SK-N-SH (cell line): ENCODE results near the gene GTF3C2. TPM values are rescaled to one million over a fixed set of nuclear protein-coding genes. Genes with fewer than 3 reads are reported as not detected.

Source experiments
- CTCF ChIA-PET: fragments of 300-600, 350-600 bp; formaldehyde crosslinking; extraction: SDS; loops from one replicate; lab custom pipeline; 2021; lab: Yijun Ruan, JAX
- POLR2A ChIA-PET: fragments of 350-600 bp; sonication (Branson Sonifier 250); formaldehyde crosslinking; extraction: SDS; loops from one replicate; lab custom pipeline; 2020; ENCODE audit warnings: antibody characterized with exemption, inconsistent platforms; lab: Yijun Ruan, JAX
- DNase-seq: peaks from one replicate; pipeline ENCODE4 v3.0.0; 2012
- H2AFZ ChIP-seq: fragments of 200-600 bp; sonication (generic); 2 replicates; pipeline ENCODE4 v1.8.1; 2016; ENCODE audit warnings: antibody characterized with exemption, mild to moderate bottlenecking, low read depth
- H3F3A ChIP-seq: fragments of 200-600 bp; sonication (generic); replicated peaks from 2 replicates; pipeline ENCODE3; 2016; ENCODE audit warnings: antibody characterized with exemption, mild to moderate bottlenecking; ENCODE audit not compliant: insufficient read depth
- H3K27ac ChIP-seq, 2 experiments: fragments of 200-500 bp in 1 of 2; fragments of 200-600 bp in 1 of 2; sonication (Bioruptor generic) in 1 of 2; sonication (generic), shearing (Covaris generic) in 1 of 2; 2 replicates each; pipeline versions ENCODE4 v1.5.1 to v1.6.1; 2014 to 2016; ENCODE audit warnings: low read depth in 2 of 2, inconsistent platforms in 1 of 2, low read length in 1 of 2, mild to moderate bottlenecking in 1 of 2, mixed read lengths in 1 of 2
- H3K27me3 ChIP-seq: fragments of 200-600 bp; sonication (generic), shearing (Covaris generic); 2 replicates; pipeline ENCODE4 v1.6.1; 2016; ENCODE audit warnings: mixed run types; ENCODE audit not compliant: insufficient read depth
- H3K36me3 ChIP-seq, 2 experiments: fragments of 200-500 bp in 1 of 2; fragments of 200-600 bp in 1 of 2; sonication (Bioruptor generic) in 1 of 2; sonication (generic) in 1 of 2; replicated peaks in 1 of 2; 2 replicates each; pipeline versions ENCODE3 to v1.5.1; 2014 to 2016; ENCODE audit warnings: low read length in 1 of 2, mild to moderate bottlenecking in 1 of 2; ENCODE audit not compliant: insufficient read depth in 2 of 2, control insufficient read depth in 1 of 2
- H3K4me1 ChIP-seq, 2 experiments: fragments of 200-500 bp in 1 of 2; fragments of 200-600 bp in 1 of 2; sonication (Bioruptor generic) in 1 of 2; sonication (generic), shearing (Covaris generic) in 1 of 2; 2 replicates each; pipeline versions ENCODE4 v1.5.1 to v1.6.1; 2014 to 2016; ENCODE audit warnings: low read depth in 1 of 2, low read length in 1 of 2, mixed run types in 1 of 2; ENCODE audit not compliant: insufficient read depth in 2 of 2, control insufficient read depth in 1 of 2
- H3K4me2 ChIP-seq: fragments of 200-600 bp; sonication (generic), shearing (Covaris generic); 2 replicates; pipeline ENCODE4 v1.6.1; 2017; ENCODE audit warnings: mixed run types
- H3K4me3 ChIP-seq, 2 experiments: fragments of 200-500 bp in 1 of 2; fragments of 200-600 bp in 1 of 2; sonication (Bioruptor generic) in 1 of 2; sonication (generic), shearing (Covaris generic) in 1 of 2; 2 replicates each; pipeline versions ENCODE4 v1.5.1 to v1.8.1; 2014 to 2016; ENCODE audit warnings: low read depth in 2 of 2, inconsistent platforms in 1 of 2, low read length in 1 of 2, mild to moderate bottlenecking in 1 of 2, mixed read lengths in 1 of 2, moderate library complexity in 1 of 2
- H3K79me2 ChIP-seq: fragments of 200-600 bp; sonication (generic); 2 replicates; pipeline ENCODE4 v1.8.1; 2017; ENCODE audit warnings: mild to moderate bottlenecking; ENCODE audit not compliant: insufficient read depth
- H3K9ac ChIP-seq: fragments of 200-600 bp; sonication (generic); 2 replicates; pipeline ENCODE4 v1.6.1; 2017; ENCODE audit warnings: mixed run types
- H3K9me2 ChIP-seq: fragments of 200-600 bp; sonication (generic); 2 replicates; pipeline ENCODE4 v1.6.1; 2017; ENCODE audit warnings: mixed run types
- H3K9me3 ChIP-seq: fragments of 200-600 bp; sonication (generic); 2 replicates; pipeline ENCODE4 v1.6.1; 2017; ENCODE audit warnings: mixed run types, mild to moderate bottlenecking, moderate library complexity
- H4K20me1 ChIP-seq: fragments of 200-600 bp; sonication (generic); 2 replicates; pipeline ENCODE4 v1.6.1; 2017; ENCODE audit warnings: mild to moderate bottlenecking, mixed run types; ENCODE audit not compliant: insufficient read depth
- CTCF ChIP-seq: fragments of 200-600 bp; sonication (generic); IDR thresholded peaks from 2 replicates; pipeline ENCODE4 v1.6.1; 2017; ENCODE audit warnings: antibody characterized with exemption, mild to moderate bottlenecking, moderate library complexity
- ELF1 ChIP-seq: IDR thresholded peaks from 2 replicates; pipeline ENCODE4 v1.4.0; 2012
- EP300 ChIP-seq, 2 experiments: IDR thresholded peaks; 2 replicates each; pipeline versions ENCODE4 v1.4.0 to v1.6.1; 2012; ENCODE audit warnings: borderline replicate concordance in 1 of 2, low read depth in 1 of 2, low read length in 1 of 2
- FOSL2 ChIP-seq: IDR thresholded peaks from 2 replicates; pipeline ENCODE4 v1.4.0; 2012; ENCODE audit warnings: low read depth, mild to moderate bottlenecking, moderate library complexity, borderline replicate concordance
- FOXM1 ChIP-seq: IDR thresholded peaks from 2 replicates; pipeline ENCODE4 v1.4.0; 2012; ENCODE audit warnings: low read depth, mild to moderate bottlenecking
- MAX ChIP-seq: IDR thresholded peaks from 2 replicates; pipeline ENCODE4 v1.4.0; 2012; ENCODE audit warnings: low read depth
- POLR2AphosphoS5 ChIP-seq: IDR thresholded peaks from 2 replicates; pipeline ENCODE4 v1.6.1; 2012; ENCODE audit warnings: low read depth, low read length
- RAD21 ChIP-seq: IDR thresholded peaks from 2 replicates; pipeline ENCODE4 v1.6.1; 2012; ENCODE audit warnings: mild to moderate bottlenecking, low read length
- RFX5 ChIP-seq: IDR thresholded peaks from 2 replicates; pipeline ENCODE4 v1.6.1; 2012; ENCODE audit warnings: mild to moderate bottlenecking, improper control_type of control experiment, low read length
- SMC3 ChIP-seq: IDR thresholded peaks from 2 replicates; pipeline ENCODE4 v1.6.1; 2012; ENCODE audit warnings: low read depth, low read length, improper control_type of control experiment
- TAF1 ChIP-seq: IDR thresholded peaks from 2 replicates; pipeline ENCODE4 v1.6.1; 2012; ENCODE audit warnings: low read depth, mild to moderate bottlenecking, low read length, moderate library complexity, borderline replicate concordance
- TCF12 ChIP-seq: IDR thresholded peaks from 2 replicates; pipeline ENCODE4 v1.4.0; 2012
- TEAD4 ChIP-seq: IDR thresholded peaks from 2 replicates; pipeline ENCODE4 v1.4.0; 2012; ENCODE audit warnings: mild to moderate bottlenecking, borderline replicate concordance; ENCODE audit not compliant: insufficient read depth
- USF1 ChIP-seq: IDR thresholded peaks from 2 replicates; pipeline ENCODE4 v1.4.0; 2012; ENCODE audit warnings: low read depth, borderline replicate concordance
- USF2 ChIP-seq: fragments of 150-350 bp; IDR thresholded peaks from 2 replicates; pipeline ENCODE4 v1.6.1; 2017; ENCODE audit warnings: antibody characterized with exemption, low read length, low read depth, borderline replicate concordance
- ZBTB33 ChIP-seq: IDR thresholded peaks from 2 replicates; pipeline ENCODE4 v1.4.0; 2012; ENCODE audit warnings: low read depth, borderline replicate concordance
- whole genome bisulfite sequencing: methylation state at CpG from one replicate; pipeline ENCODE4 v1.1.6; 2017; ENCODE audit warnings: low lambda C conversion rate; 5-methylcytosine and 5-hydroxymethylcytosine counted together
- polyA plus RNA-seq, 3 experiments: library from polyadenylated mRNA; depleted of rRNA; stranded (reverse); fragments of >200 nt; gene quantifications; 2 replicates each; pipeline ENCODE4 v1.2.3, GENCODE V29; 2012

Gene GTF3C2
- polyA plus RNA-seq, 1 of the 3 experiments (the other 2 are of a cell fraction) = 65.8 TPM

- H3K4me2 ChIP-seq = peak overlapping the region; percentile 91
- peaks cover 13% of the 10 kb centered on the region for H3F3A ChIP-seq
- POLR2A ChIA-PET = interaction anchor here (0.9 to 3.8 kb wide), 7 partner anchors 11 to 259 kb away, joined by 3 to 34 read pairs (median 5); partner anchors contain the start of genes CCDC121, GPN1, GTF3C2 and MPV17
- peak overlapping the region; percentile 94 to 99 for H3K4me3 ChIP-seq
- no peaks in the 10 kb centered on the region; the same call in 1 of the 2 replicates for H4K20me1 ChIP-seq
- peak overlapping the region; percentile 79 to 89 for H3K27ac ChIP-seq
- no peak for TF ChIP-seq ELF1
- peak; percentile 8; the same call in 1 of the 2 replicates for TF ChIP-seq MAX
- peaks cover 11 to 22% of the 10 kb centered on the region in 2 experiments; a peak in 3 of 4 replicates for H3K4me1 ChIP-seq
- CTCF ChIA-PET = interaction anchor here (0.7 to 3.2 kb wide), 18 partner anchors 9 to 284 kb away, joined by 3 to 36 read pairs (median 4); partner anchors contain the start of genes GTF3C2, MPV17, PPM1G and ZNF513
- 3% methylated on average over 14 of the region's 18 CpGs for WGBS
- H3K9ac ChIP-seq = peak overlapping the region; percentile 91
- H3K36me3 ChIP-seq = peaks cover 50 to 62% of the 10 kb centered on the region in 2 experiments
- DNase-seq = peak; percentile 92
- peaks cover 60% of the 10 kb centered on the region for H3K79me2 ChIP-seq
- H3K9me3 ChIP-seq = no peaks in the 10 kb centered on the region
- H3K9me2 ChIP-seq = no peaks in the 10 kb centered on the region
- no peaks in the 10 kb centered on the region for H3K27me3 ChIP-seq
- H2AFZ ChIP-seq = peak overlapping the region; percentile 51
Measured at GRCh38 chr2:27369471-27370025, 13.0 kb upstream of the GTF3C2 start.

GRCh38 chr2:27363933-27364332, 7.4 kb upstream of the GTF3C2 start:
- 98% methylated on average over 2 of the region's 2 CpGs for WGBS
- POLR2A ChIA-PET = interaction anchor here (0.6 kb wide), 1 partner anchor 34 kb away, joined by 3 read pairs; no protein-coding TSS in a partner anchor

More at GRCh38 chr2:27363933-27364332, 7.4 kb upstream of the GTF3C2 start:
- Histone ChIP-seq H3K36me3 (peaks cover 44% of the 10 kb centered on the region in 2 experiments), H2AFZ (no peak overlapping the region), H3F3A (peaks cover 22% of the 10 kb centered on the region), H3K27me3 (no peaks in the 10 kb centered on the region), H3K4me2 (no peak overlapping the region), H3K79me2 (peaks cover 37% of the 10 kb centered on the region), H3K9ac (no peak overlapping the region), H3K9me2 (no peaks in the 10 kb centered on the region), H3K9me3 (no peaks in the 10 kb centered on the region), H3K27ac (no peak overlapping the region), H3K4me1 (peaks cover 0 to 3% of the 10 kb centered on the region in 2 experiments; a peak in 2 of 4 replicates), H3K4me3 (no peak overlapping the region), H4K20me1 (peaks cover 4% of the 10 kb centered on the region; the same call in 1 of the 2 replicates)
- CTCF ChIA-PET = interaction anchor here (2.2 kb wide), 1 partner anchor 84 kb away, joined by 7 read pairs; no protein-coding TSS in a partner anchor
- TF ChIP-seq SMC3 (no peak), FOXM1 (no peak), RFX5 (no peak), ZBTB33 (no peak), FOSL2 (no peak), TAF1 (no peak), ELF1 (no peak), TEAD4 (no peak), USF1 (no peak), USF2 (no peak), CTCF (no peak), RAD21 (no peak), TCF12 (no peak), EP300 (IDR thresholded peaks at IDR 0.05; ENCODE audit: borderline replicate concordance in 1 of 2, low read depth in 1 of 2, low read length in 1 of 2) (no peak), POLR2AphosphoS5 (no peak)
- no peak for DNase-seq
